MM.1S (cell line): ENCODE measurements around the gene INS.

Source experiments
- CTCF ChIP-seq: fragments of 300-600 bp; sonication (generic); IDR thresholded peaks from 2 replicates; pipeline ENCODE4 v1.5.1; 2016; ENCODE audit warnings: antibody characterized with exemption, low read length, mixed read lengths
- EZH2 ChIP-seq: fragments of 300-600 bp; sonication (generic); optimal IDR thresholded peaks from 2 replicates; pipeline ENCODE3; 2017; ENCODE audit warnings: low read depth, mild to moderate bottlenecking, antibody characterized with exemption, low read length, mixed read lengths

- TF ChIP-seq CTCF (no peak), EZH2 (no peak)
These were observed 3.1 kb upstream of the INS start for GRCh38 chr11:2164081-2164480.
